Activated T-helper 1 cell treated with anti-CD3 and anti-CD28 coated beads, Interleukin-12 subunit alpha, Interleukin-12 subunit beta, Interleukin-2, Interleukin-4 antibody, amounts not matched to agents 30 ng/mL and 10 ng/mL and 1 ng/mL, durations not matched to agents 14 hours and 24 hours and 36 hours (primary cell): ENCODE measurements around the gene TMEM239. TPM values are rescaled to one million over a fixed set of nuclear protein-coding genes. Genes with fewer than 3 reads are reported as not detected.
A peak's percentile ranks its signal among the peaks of the same experiment; 100 is the strongest.

Experiments used
- DNase-seq: peaks from one replicate; pipeline ENCODE4 v3.0.0; 2021; ENCODE audit warnings: low spot score
- H3K27ac Mint-ChIP-seq: one replicate; pipeline ENCODE4 v1.8.0; 2021; ENCODE audit warnings: mild to moderate bottlenecking, mixed read lengths
- H3K27me3 Mint-ChIP-seq: one replicate; pipeline ENCODE4 v1.8.0; 2022; ENCODE audit warnings: mild to moderate bottlenecking, moderate library complexity, mixed read lengths; ENCODE audit not compliant: insufficient read depth
- H3K36me3 Mint-ChIP-seq: one replicate; pipeline ENCODE4 v1.8.0; 2021; ENCODE audit warnings: low read depth, mixed read lengths
- H3K4me1 Mint-ChIP-seq: one replicate; pipeline ENCODE4 v1.8.0; 2021; ENCODE audit warnings: low read depth, mixed read lengths
- H3K4me3 Mint-ChIP-seq: one replicate; pipeline ENCODE4 v1.8.0; 2021; ENCODE audit warnings: mild to moderate bottlenecking, moderate library complexity, mixed read lengths
- H3K9me3 Mint-ChIP-seq: one replicate; pipeline ENCODE4 v1.8.0; 2021; ENCODE audit warnings: mixed read lengths
- intact Hi-C: fragments of 100-400 bp; cut with micrococcal nuclease; formaldehyde crosslinking; loops from one replicate; pipeline ENCODE4 v1.15.1; 2024
- total RNA-seq: library from RNA; stranded (reverse); gene quantifications from 2 replicates; pipeline ENCODE4 v1.2.3, GENCODE V29; 2022

Gene TMEM239
- total RNA-seq, 1 donor from 2014 or later, result not detected

DNA sequence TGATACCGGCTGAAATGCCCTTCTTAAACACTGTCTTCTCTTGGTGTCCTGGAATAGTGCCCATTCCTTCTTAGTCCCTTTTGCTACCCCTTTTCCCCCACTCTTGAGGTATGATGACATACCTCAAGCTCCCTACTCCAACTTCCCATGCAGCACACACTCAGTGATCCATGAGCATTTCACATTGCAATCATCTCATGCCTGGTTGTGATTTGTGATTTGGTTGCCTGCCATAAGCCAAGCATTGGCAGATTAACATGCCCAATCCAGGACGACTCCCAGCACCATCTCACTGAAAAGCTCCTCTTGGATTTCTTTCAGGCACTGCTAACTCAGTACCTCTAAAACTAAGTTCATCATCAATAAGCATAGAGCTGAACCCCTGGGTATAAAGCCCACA, 42.4 kb downstream of the TMEM239 start:
- H3K9me3 Mint-ChIP-seq, result no peaks in the 10 kb centered on the region
- DNase-seq, result no peak
- no peaks in the 10 kb centered on the region for H3K27me3 Mint-ChIP-seq
- H3K27ac Mint-ChIP-seq, result no peak overlapping the region
- intact Hi-C loops, result loop anchor here (10.0 kb wide), 1 partner anchor 144 kb away; no protein-coding TSS in a partner anchor
- no peaks in the 10 kb centered on the region for H3K4me1 Mint-ChIP-seq
- no peak overlapping the region for H3K4me3 Mint-ChIP-seq
- H3K36me3 Mint-ChIP-seq, result peaks cover 7% of the 10 kb centered on the region

DNA sequence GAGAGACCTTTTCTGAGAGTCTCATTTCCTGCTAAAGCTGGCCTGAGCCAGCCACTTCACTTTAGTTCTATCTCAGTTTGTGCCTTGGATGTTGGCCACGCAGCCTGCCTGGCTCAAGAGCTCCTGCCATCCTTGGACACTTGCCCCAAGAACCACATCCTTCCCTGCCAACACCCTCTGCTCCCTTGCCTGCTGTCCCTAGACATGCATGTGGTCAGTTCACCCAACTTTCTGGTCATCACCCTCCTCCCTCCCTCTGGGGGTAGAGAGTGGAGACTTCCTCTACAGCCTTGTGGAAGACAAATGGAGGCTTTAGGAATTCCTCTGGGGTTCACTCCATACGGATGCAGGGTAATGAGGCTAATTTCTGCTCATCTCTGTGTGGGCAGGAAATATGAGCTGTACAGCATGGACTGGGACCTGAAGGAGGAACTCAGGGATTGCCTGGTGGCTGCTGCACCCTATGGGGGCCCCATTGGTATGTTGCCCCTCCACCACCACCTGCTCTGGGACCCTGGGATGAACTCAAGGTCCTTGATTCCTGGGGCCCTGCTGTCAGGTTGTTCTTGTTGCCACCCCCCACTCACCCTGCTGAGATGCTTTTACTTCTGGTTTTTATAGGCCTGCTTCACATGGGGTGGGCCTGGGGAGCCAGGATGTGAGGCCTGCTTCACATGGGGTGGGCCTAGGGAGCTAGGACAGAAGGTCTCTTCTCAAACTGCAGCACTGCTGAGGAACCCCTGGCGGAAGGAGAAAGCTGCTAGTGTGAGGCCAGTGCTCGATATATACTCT, 43.4 kb downstream of the TMEM239 start:
- intact Hi-C loops, result loop anchor here (10.0 kb wide), 1 partner anchor 145 kb away; no protein-coding TSS in a partner anchor

GRCh38 chr20:2864626-2865025, 48.5 kb downstream of the TMEM239 start:
- no peak for DNase-seq
- Mint-ChIP-seq H3K27me3 (no peaks in the 10 kb centered on the region), H3K36me3 (peaks cover 24% of the 10 kb centered on the region), H3K9me3 (no peaks in the 10 kb centered on the region), H3K27ac (no peak overlapping the region), H3K4me1 (peaks cover 18% of the 10 kb centered on the region), H3K4me3 (no peak overlapping the region)
- intact Hi-C loops, result no loop called here

More for the DNA sequence above, 43.4 kb downstream of the TMEM239 start:
- H3K4me1 Mint-ChIP-seq, result no peaks in the 10 kb centered on the region
- H3K9me3 Mint-ChIP-seq, result no peaks in the 10 kb centered on the region
- no peak overlapping the region for H3K4me3 Mint-ChIP-seq
- no peak for DNase-seq
- H3K27me3 Mint-ChIP-seq, result no peaks in the 10 kb centered on the region
- H3K36me3 Mint-ChIP-seq, result peaks cover 8% of the 10 kb centered on the region
- no peak overlapping the region for H3K27ac Mint-ChIP-seq

- Mint-ChIP-seq H3K27ac (no peak overlapping the region), H3K36me3 (peaks cover 24% of the 10 kb centered on the region), H3K27me3 (no peaks in the 10 kb centered on the region), H3K9me3 (no peaks in the 10 kb centered on the region), H3K4me3 (no peak overlapping the region), H3K4me1 (peaks cover 18% of the 10 kb centered on the region)
- intact Hi-C loops, result no loop called here
- DNase-seq, result no peak
Measured at GRCh38 chr20:2865101-2865500, 48.9 kb downstream of the TMEM239 start.

DNA sequence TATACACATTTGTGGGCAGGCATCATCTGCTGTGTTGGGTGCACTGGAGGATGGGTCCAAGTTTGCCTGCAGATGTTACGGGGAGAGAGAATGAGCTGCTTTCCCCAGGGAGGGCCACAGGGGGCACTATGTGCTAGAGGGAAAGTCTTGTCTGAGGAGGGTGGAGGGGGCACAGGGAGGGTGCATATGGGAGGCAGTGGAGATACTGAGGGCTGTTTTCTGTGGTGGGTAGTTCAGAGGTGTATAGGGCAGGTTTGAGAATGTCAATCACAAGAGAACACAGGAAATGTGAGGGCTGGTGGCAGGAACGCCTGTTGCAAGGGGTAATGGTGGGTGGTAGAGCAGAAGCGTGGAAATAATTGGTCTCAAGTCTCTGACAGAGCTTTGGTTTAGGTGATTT, 49.5 kb downstream of the TMEM239 start:
- no peak for DNase-seq
- H3K36me3 Mint-ChIP-seq, result peaks cover 24% of the 10 kb centered on the region
- H3K27ac Mint-ChIP-seq, result peak overlapping the region; percentile 50
- H3K9me3 Mint-ChIP-seq, result no peaks in the 10 kb centered on the region
- no peaks in the 10 kb centered on the region for H3K27me3 Mint-ChIP-seq
- no peak overlapping the region for H3K4me3 Mint-ChIP-seq
- peaks cover 23% of the 10 kb centered on the region for H3K4me1 Mint-ChIP-seq
- intact Hi-C loops, result no loop called here

GRCh38 chr20:2866236-2866635, 50.1 kb downstream of the TMEM239 start:
- no peak for DNase-seq
- no peak overlapping the region for H3K4me3 Mint-ChIP-seq
- no peaks in the 10 kb centered on the region for H3K27me3 Mint-ChIP-seq
- intact Hi-C loops, result no loop called here
- H3K27ac Mint-ChIP-seq, result peak overlapping the region; percentile 50
- peaks cover 29% of the 10 kb centered on the region for H3K4me1 Mint-ChIP-seq
- peaks cover 20% of the 10 kb centered on the region for H3K36me3 Mint-ChIP-seq
- H3K9me3 Mint-ChIP-seq, result no peaks in the 10 kb centered on the region

DNA sequence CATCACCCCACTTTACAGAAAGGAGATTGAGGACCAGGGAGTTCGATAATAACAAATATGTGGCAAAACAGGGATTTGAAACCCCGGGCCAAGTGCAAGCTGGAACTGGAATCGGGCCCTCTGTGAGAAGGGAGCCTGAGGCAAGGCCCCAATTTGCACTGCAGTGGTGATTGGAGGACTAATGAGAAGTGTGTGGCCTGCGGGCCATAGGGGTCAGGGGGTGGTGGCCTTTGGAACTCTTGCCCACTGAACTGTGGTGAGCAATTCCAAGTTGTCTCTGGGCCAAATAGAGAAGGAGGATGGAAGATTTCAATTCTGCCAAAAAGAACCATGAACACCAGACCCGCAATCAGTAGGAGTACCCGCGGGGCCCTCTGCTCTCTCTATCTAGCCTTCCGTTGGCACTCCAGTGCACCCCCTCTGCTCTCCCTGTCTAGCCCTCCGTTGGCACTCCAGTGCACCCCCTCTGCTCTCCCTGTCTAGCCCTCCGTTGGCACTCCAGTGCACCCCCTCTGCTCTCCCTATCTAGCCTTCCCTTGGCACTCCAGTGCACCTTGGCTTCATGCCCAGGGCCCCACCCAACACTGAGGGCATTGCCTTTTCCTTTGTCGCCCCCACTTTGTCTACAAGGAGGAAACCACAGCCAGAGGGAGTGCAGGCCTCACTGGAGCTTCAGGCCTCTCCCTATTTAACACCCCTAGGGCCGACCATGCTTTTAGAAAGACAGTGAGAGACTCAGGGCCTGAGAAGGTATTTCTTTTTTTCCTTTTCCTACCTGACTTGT, 51.1 kb downstream of the TMEM239 start:
- no peak overlapping the region for H3K4me3 Mint-ChIP-seq
- no peaks in the 10 kb centered on the region for H3K27me3 Mint-ChIP-seq
- H3K27ac Mint-ChIP-seq, result peak overlapping the region; percentile 58
- H3K9me3 Mint-ChIP-seq, result no peaks in the 10 kb centered on the region
- H3K4me1 Mint-ChIP-seq, result peaks cover 36% of the 10 kb centered on the region
- intact Hi-C loops, result no loop called here
- H3K36me3 Mint-ChIP-seq, result peaks cover 17% of the 10 kb centered on the region
- no peak for DNase-seq

Other genes starting within 250 kb of the TMEM239 start
- gene NOP56, start 163.7 kb upstream of the TMEM239 start, total RNA-seq, result 863 and 897 TPM in 2 replicates
- gene IDH3B, start 152.1 kb upstream of the TMEM239 start, total RNA-seq, result 116 and 125 TPM in 2 replicates
- 12.3 and 12.6 TPM in 2 replicates for gene EBF4, start 123.6 kb upstream of the TMEM239 start, total RNA-seq
- 0.31 and 0.76 TPM in 2 replicates for gene CPXM1, start 15.7 kb upstream of the TMEM239 start, total RNA-seq
- not detected in 2 replicates for gene C20orf141, start 1.4 kb upstream of the TMEM239 start, total RNA-seq
- 24.0 and 27.9 TPM in 2 replicates for gene PCED1A, start 24.3 kb downstream of the TMEM239 start, total RNA-seq
- 46.0 and 48.9 TPM in 2 replicates for gene VPS16, start 24.4 kb downstream of the TMEM239 start, total RNA-seq
- 64.0 and 67.5 TPM in 2 replicates for gene PTPRA, start 57.1 kb downstream of the TMEM239 start, total RNA-seq
- gene GNRH2, start 227.3 kb downstream of the TMEM239 start, total RNA-seq, result 2.1 and 2.3 TPM in 2 replicates
- 106 and 114 TPM in 2 replicates for gene MRPS26, start 229.7 kb downstream of the TMEM239 start, total RNA-seq